Activated T-cell treated with anti-CD3 and anti-CD28 coated beads, Interleukin-2, amount 50 U/mL, for 24 hours (primary cell): ENCODE data around the gene ZNF83.
"Not testable (repeated sequence)": the region's sequence is repeated elsewhere in the genome, so short reads cannot be mapped to it uniquely, and the experiment has no call there.

Source experiments
- DNase-seq: peaks from one replicate; pipeline ENCODE4 v3.0.0-alpha.2; 2020
- H3K27ac Mint-ChIP-seq: 2 replicates; pipeline ENCODE4 v1.8.0; 2020; ENCODE audit warnings: mild to moderate bottlenecking, mixed read lengths
- H3K27me3 Mint-ChIP-seq: 2 replicates; pipeline ENCODE4 v1.8.0; 2020; ENCODE audit warnings: mixed read lengths
- H3K36me3 Mint-ChIP-seq: 2 replicates; pipeline ENCODE4 v1.8.0; 2020; ENCODE audit warnings: low read depth, mixed read lengths
- H3K4me1 Mint-ChIP-seq: 2 replicates; pipeline ENCODE4 v1.8.0; 2020; ENCODE audit warnings: low read depth, mixed read lengths
- H3K4me3 Mint-ChIP-seq: 2 replicates; pipeline ENCODE4 v1.8.0; 2020; ENCODE audit warnings: mild to moderate bottlenecking, moderate library complexity, mixed read lengths
- H3K9me3 Mint-ChIP-seq: 2 replicates; pipeline ENCODE4 v1.8.0; 2020; ENCODE audit warnings: mixed read lengths

Gene ZNF83

DNA sequence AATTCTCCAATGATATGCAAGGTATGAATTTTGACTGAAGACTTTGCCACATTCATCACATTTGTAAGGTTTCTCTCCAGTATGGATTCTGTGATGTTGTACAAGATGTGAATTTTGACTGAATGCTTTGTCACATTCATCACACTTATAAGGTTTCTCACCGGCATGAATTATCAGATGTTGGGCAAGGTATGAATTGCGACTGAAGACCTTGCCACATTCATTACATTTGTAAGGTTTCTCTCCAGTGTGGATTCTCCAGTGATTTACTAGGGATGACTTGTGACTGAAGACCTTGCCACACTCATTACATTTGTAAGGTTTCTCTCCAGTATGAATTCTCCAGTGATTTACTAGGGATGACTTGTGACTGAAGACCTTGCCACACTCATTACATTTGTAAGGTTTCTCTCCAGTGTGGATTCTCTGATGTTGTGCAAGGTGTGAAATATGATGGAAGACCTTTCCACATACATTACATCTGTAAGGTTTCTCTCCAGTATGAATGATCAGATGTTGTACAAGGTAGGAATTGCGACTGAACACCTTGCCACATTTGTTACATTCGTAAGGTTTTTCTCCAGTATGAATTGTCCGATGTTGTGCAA lies 24.8 kb downstream of the ZNF83 start:
- DNase-seq = no peak
- Mint-ChIP-seq H3K36me3 (peaks cover 92% of the 10 kb centered on the region), H3K27me3 (no peaks in the 10 kb centered on the region), H3K9me3 (peaks cover 47% of the 10 kb centered on the region), H3K4me1 (no peaks in the 10 kb centered on the region), H3K4me3 (no peak overlapping the region), H3K27ac (no peak overlapping the region)

DNA sequence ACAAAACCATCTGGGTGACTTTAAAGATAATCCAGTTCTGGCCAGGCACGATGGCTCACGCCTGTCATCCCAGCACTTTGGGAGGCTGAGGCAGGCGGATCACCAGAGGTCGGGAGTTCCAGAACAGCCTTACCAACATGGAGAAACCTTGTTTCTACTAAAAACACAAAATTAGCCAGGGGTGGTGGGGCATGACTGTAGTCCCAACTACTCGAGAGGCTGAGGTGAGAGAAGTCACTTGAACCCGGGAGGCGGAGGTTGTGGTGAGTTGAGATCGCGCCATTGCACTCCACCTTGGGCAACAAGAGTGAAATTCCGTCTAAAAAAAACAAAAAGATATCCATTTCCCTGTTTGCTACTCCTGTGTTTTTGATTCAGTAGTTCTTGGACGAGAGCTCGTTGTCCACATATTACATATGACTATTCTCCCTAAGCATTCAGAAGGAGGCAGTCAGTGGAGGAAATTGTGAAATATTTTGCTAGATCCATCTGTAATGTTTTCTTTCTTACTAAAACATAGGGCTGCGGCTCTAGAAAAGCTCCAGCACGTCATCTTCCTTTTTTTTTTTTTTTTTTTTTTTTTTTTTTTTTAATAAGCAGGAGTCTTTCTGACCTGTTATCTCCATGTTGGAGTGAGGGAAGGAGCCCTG lies 34.5 kb downstream of the ZNF83 start:
- no peak overlapping the region for H3K27ac Mint-ChIP-seq
- no peak overlapping the region for H3K4me3 Mint-ChIP-seq
- H3K9me3 Mint-ChIP-seq = peaks cover 15% of the 10 kb centered on the region
- no peak for DNase-seq
- H3K4me1 Mint-ChIP-seq = peaks cover 36% of the 10 kb centered on the region
- H3K27me3 Mint-ChIP-seq = no peaks in the 10 kb centered on the region
- H3K36me3 Mint-ChIP-seq = peaks cover 71% of the 10 kb centered on the region

DNA sequence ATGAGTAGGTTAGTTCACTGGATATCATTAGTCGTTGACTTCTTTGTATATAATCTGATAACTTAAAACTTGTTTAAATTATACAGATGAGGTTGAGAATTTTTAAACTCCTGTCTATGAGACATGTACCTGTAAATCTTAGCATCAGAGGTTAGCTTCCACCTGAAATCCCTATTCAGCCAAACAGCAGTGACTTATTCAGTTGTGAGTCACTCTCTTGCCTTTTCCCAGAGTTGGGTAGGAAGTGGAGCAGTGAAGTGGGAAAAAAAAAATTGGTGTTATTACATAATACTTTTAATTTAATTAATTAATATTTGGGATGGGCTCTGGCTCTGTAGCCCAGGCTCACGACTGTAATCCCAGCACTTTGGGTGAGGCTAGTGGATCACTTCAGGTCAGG lies 35.2 kb downstream of the ZNF83 start:
- Mint-ChIP-seq H3K36me3 (peaks cover 70% of the 10 kb centered on the region), H3K27me3 (no peaks in the 10 kb centered on the region), H3K27ac (no peak overlapping the region), H3K4me1 (peaks cover 36% of the 10 kb centered on the region), H3K4me3 (peak overlapping the region; percentile 85), H3K9me3 (peaks cover 13% of the 10 kb centered on the region)
- DNase-seq = no peak

DNA sequence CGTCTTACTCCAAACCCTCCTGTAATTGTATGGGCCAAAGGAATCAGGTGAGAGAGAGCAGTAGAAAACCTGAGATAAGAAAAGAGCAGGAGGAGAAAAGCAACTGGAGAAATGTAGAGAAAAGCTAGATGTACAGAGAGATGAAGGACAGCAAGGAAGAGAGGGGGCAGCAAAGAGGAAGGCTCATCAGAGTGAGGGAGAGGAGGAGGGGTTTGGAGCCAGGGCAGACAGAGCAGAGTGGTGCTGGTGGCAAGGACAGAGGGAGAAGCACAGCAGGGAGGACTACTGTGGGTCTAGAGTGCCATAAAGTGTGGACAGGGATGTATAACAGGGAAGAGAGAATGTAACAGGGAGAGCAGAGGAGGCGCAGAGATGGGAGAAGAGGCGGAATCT lies 36.2 kb downstream of the ZNF83 start:
- DNase-seq, H3K27me3 Mint-ChIP-seq: not testable (repeated sequence)
- Mint-ChIP-seq H3K4me3 (peak overlapping the region; percentile 85), H3K27ac (peak overlapping the region; percentile 72), H3K4me1 (peaks cover 36% of the 10 kb centered on the region), H3K9me3 (peaks cover 21% of the 10 kb centered on the region), H3K36me3 (peaks cover 74% of the 10 kb centered on the region)

DNA sequence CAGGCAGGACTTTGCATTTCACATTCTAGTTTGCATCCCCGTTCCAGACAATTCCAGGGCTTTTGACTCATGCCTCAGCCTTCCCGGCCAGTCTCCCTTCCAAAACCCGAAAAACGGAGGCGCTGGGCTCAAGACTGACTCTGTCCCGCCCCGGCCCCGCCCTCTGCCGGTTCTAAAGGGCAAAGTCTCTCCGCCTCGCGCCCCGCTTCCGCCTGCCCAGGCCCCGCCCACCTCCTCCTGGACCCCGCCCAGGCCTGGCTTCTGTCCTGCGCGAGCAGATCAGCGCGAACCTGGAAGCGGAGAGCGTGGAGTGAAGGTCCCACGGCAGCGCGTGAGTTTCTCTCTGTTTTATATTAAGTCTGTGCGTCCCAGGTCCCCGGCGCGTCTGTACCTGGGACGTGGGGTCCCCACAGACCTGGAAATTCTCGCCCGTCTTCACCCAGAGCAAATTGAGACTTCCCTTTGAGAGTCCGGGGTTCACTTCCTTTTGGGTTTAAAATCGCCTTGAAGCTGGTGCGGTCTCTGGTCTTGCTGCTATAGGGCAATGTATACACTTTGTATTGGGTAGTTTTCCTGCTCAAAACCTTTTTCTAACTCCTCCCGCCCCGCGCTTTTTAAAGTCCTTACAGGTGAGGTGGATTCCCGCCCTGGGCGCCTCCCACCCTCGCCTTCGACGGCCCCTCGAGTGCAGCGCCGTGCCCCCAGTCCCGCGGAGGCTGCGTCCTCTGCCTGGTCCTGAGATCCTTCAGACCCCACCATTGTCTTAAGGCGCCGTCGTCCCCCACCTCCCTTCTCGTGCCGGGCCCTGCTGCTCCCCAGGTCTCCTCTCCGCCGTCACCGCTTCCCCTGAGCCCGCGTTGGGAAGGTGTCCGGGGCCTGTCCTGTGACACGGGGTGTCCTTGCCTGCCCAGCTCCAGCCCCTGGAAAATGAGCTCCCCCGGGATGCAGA lies 36.9 kb downstream of the ZNF83 start:
- Mint-ChIP-seq H3K27me3 (no peaks in the 10 kb centered on the region), H3K9me3 (peaks cover 26% of the 10 kb centered on the region), H3K27ac (peak overlapping the region; percentile 80), H3K4me3 (peak overlapping the region; percentile 85), H3K36me3 (peaks cover 74% of the 10 kb centered on the region), H3K4me1 (peaks cover 35% of the 10 kb centered on the region)
- peak; percentile 97 for DNase-seq

DNA sequence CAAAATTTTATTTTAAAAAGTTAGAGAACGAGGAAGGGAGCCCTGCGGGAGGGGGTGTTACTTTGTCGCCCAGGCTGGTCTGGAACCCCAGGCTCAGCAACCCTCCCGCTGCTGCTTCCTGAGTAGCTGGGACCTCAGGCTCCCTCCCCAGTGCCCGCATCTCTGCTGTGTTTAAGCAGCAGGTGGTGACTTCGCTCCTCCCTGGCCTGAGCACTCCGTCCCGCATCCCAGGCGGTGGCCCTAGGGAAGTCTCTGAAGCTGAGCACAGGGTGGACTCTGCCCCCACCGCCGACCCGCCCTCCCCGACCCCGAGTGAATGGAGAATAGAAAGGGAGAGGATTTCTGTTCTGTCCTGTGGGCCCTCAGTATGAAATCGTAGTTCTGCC lies 37.5 kb downstream of the ZNF83 start:
- Mint-ChIP-seq H3K36me3 (peaks cover 75% of the 10 kb centered on the region), H3K9me3 (peaks cover 29% of the 10 kb centered on the region), H3K4me3 (peak overlapping the region; percentile 85), H3K4me1 (peaks cover 32% of the 10 kb centered on the region), H3K27me3 (no peaks in the 10 kb centered on the region), H3K27ac (no peak overlapping the region)
- no peak for DNase-seq

DNA sequence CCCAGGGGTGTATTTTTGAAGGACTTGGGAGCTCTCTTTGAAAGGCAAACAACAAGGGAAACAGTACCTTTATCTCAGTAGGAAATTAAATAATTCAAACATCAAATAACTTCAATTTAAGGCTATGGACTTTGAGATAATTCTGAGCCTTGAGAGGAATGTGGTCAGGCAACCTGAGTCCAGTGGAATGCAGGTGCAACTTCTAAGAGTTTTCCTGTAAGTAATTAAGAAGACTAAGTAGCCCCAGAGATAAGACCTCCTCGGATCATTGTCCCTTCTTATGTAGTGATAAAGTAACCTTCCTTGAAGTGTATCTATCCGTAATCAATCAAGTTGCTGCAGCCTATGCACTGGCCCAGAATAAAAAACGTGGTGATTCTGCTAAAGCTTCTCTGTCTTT lies 38.9 kb downstream of the ZNF83 start:
- Mint-ChIP-seq H3K27me3 (no peaks in the 10 kb centered on the region), H3K4me1 (peaks cover 26% of the 10 kb centered on the region), H3K36me3 (peaks cover 77% of the 10 kb centered on the region), H3K4me3 (no peak overlapping the region), H3K27ac (no peak overlapping the region), H3K9me3 (peaks cover 25% of the 10 kb centered on the region)
- DNase-seq = no peak

DNA sequence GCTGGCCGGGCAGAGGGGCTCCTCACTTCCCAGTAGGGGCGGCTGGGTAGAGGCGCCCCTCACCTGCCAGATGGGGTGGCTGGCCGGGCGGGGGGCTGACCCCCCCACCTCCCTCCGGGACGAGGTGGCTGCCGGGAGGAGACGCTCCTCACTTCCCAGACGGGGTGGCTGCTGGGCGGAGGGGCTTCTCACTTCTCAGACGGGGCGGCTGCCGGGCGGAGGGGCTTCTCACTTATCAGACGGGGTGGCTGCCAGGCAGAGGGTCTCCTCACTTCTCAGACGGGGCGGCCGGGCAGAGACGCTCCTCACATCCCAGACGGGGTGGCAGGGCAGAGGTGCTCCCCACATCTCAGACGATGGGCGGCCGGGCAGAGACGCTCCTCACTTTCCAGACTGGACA lies 44.7 kb downstream of the ZNF83 start:
- Mint-ChIP-seq H3K36me3 (peaks cover 88% of the 10 kb centered on the region), H3K9me3 (peaks cover 37% of the 10 kb centered on the region)
- H3K4me1 Mint-ChIP-seq, H3K27ac Mint-ChIP-seq, H3K27me3 Mint-ChIP-seq, DNase-seq, H3K4me3 Mint-ChIP-seq: not testable (repeated sequence)

DNA sequence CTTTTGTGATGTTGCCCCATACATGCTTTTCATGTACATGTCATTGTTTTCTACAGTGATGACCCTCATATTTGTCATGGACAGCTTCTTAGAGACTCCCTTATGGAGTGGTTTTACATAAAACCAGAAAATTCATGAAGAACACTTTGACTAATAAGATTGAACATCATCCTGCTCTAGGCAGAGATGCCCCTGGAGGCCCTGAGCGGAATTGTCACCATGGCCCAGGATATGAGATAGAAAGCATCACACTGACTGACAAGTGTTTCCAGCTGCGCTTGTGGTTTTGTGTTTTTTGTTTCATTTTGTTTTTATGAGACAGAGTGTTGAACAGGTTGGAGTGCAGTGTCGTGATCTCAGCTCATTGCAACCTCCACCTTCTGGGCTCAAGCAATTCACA lies 45.9 kb downstream of the ZNF83 start:
- Mint-ChIP-seq H3K4me1 (no peaks in the 10 kb centered on the region), H3K27ac (no peak overlapping the region), H3K9me3 (peaks cover 39% of the 10 kb centered on the region), H3K36me3 (peaks cover 89% of the 10 kb centered on the region), H3K27me3 (no peaks in the 10 kb centered on the region), H3K4me3 (no peak overlapping the region)
- no peak for DNase-seq

DNA sequence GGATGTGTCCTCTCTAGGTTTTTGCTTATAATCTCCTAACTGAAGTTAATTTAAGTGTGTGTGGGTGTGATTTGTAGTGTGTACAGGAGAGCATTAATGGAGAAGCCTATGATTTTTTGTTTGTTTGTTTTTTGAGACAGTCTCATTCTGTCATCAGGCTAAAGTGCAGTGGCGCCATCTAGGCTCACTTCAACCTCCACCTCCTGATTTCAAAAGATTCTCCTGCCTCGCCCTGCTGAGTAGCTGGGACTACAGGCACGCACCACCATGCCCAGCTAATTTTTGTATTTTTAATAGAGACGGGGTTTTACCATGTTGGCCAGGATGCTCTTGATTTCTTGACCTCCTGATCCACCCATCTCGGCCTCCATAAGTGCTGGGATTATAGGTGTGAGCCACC lies 47.4 kb downstream of the ZNF83 start:
- no peaks in the 10 kb centered on the region for H3K27me3 Mint-ChIP-seq
- H3K4me1 Mint-ChIP-seq = no peaks in the 10 kb centered on the region
- peaks cover 89% of the 10 kb centered on the region for H3K36me3 Mint-ChIP-seq
- no peak for DNase-seq
- peaks cover 27% of the 10 kb centered on the region for H3K9me3 Mint-ChIP-seq
- H3K27ac Mint-ChIP-seq = no peak overlapping the region
- H3K4me3 Mint-ChIP-seq = no peak overlapping the region

DNA sequence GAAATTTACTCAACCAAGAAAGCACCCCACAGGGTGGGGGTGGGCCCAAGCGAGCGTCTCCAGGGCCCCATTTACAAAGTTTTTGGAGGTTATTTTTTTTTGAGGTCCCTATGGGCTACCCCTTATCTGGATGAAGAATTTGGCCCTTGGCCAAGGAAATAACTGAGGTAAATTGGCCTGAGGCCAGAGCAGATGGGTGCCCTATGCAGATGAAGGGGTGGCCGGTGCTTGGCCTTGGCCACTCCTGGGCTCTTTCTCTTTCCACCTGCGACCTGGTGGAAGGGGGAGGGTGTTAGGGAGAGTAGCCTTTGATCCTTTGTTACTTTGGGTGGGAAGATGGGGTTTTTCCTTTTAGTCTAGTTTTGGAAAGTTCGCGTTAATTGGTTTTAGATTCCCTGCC lies 52.6 kb downstream of the ZNF83 start:
- Mint-ChIP-seq H3K4me3 (no peak overlapping the region), H3K9me3 (peaks cover 39% of the 10 kb centered on the region), H3K27ac (no peak overlapping the region), H3K27me3 (no peaks in the 10 kb centered on the region), H3K4me1 (no peaks in the 10 kb centered on the region), H3K36me3 (peaks cover 97% of the 10 kb centered on the region)
- no peak for DNase-seq

DNA sequence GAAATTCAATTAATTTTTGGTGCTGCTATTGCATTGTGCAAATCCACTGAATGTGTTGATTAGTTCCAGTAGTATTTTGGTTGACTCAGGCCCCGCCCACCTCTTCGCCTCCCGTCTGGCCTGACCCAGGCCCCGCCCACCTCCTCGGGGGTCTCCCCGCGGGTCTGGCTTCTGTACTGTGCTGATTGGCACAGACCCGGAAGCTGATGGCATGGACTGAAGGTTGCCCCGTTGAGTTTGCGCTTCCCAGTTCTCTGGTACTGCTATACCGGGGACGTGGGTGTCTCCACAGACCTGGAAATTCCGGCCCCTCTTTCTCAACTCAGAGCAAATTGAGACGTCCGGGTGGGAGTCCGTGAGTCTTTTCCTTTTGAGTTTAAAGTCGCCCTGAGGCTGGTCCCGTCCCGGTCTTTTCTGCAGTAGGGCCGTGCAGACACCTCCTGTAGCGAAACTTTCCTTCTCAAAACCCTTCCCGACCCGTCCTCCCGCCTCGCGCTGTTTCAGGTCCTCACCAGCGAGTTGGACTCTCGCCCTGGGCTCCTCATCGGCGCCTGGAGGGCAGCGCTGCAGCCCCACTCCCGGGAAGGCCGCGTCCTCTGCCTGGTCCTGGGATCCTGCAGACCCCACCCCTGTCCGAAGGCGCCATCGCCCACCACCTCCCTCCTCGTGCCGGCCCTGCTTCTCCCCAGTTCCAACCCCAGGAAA lies 53.3 kb downstream of the ZNF83 start:
- H3K9me3 Mint-ChIP-seq = peaks cover 35% of the 10 kb centered on the region

DNA sequence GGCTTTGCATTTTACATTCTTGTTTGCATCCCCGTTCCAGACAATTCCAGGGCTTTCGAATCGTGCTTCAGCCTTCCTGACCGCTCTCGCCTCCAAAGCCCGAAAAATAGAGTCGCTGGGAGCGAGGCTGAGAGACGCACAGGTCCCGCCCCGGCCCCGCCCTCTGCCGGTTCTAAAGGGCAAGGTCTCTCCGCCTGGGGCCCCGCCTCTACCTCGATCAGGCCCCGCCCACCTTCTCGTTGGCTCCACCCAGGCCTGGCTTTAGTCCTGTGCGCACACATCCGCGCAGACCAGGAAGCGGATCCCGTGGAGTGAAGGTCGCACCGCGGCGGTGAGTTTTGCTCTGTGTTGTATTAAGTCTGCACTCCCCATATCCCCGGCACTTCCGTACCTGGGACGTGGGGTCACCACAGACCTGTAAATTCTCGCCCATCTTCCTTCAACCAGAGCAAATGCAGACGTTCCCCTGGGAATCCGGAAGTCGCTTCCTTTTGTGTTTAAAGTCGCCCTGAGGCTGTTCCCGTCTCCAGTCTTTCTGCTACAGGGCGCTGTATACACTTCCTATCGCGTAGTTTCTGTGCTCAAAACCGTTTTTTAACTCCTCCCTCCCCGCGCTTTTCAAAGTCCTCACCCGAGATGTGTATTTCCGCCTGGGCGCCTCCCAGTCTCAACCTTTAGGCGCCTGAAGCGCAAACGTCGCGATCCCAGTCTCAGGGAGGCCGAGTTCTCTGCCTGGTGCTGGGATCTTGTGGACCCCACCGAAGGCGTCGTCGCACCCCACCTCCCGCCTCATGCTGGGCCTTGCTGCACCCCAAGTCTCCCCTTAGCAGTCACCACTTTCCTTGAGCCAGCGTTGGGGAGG lies 67.9 kb downstream of the ZNF83 start, which contains the start of gene ZNF701:
Gene ZNF701, plus strand, starts transcription at position 288 of the 862 bp plus-strand sequence. CDS start 3,861 bp downstream, outside the sequence.
- no peaks in the 10 kb centered on the region for H3K27me3 Mint-ChIP-seq
- H3K9me3 Mint-ChIP-seq = peaks cover 44% of the 10 kb centered on the region
- H3K36me3 Mint-ChIP-seq = peaks cover 78% of the 10 kb centered on the region
- H3K4me1 Mint-ChIP-seq = peaks cover 30% of the 10 kb centered on the region
- H3K27ac Mint-ChIP-seq = peak within 1 kb of the TSS; percentile 91
- H3K4me3 Mint-ChIP-seq = peak within 1 kb of the TSS; percentile 89
- DNase-seq = peak; percentile 99

More for the DNA sequence above, 53.3 kb downstream of the ZNF83 start:
- peaks cover 96% of the 10 kb centered on the region for H3K36me3 Mint-ChIP-seq
- no peak overlapping the region for H3K4me3 Mint-ChIP-seq
- no peak for DNase-seq
- no peaks in the 10 kb centered on the region for H3K4me1 Mint-ChIP-seq
- H3K27ac Mint-ChIP-seq = no peak overlapping the region
- no peaks in the 10 kb centered on the region for H3K27me3 Mint-ChIP-seq
